Measurements from ENCODE around the gene PAK4. TPM values are rescaled to one million over a fixed set of nuclear protein-coding genes. Genes with fewer than 3 reads are reported as not detected.

PAK4 gene
- total RNA-seq, 1 experiment from 2014 or later, result 55.2 TPM

DNA sequence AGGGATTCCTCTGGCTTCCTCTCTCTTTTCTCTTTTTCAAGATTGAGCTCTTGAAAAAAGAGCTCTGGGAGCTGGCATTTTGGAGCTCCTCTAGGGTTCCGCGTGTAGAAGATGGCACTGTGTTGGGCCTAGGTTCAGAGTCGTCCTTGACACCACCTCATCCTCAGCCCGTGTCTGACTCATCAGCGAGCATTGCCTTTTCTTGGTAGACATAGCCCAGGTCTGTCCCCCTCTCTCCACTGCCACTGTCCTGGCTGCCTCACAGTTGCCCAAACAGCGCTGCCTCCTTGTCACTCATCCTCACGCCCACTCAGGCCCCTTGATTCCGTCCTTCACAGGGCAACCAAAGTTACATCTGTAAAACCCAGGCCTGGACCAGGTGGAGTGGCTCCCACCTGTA, 24.6 kb downstream of the PAK4 start:
- no peaks in the 10 kb centered on the region for H3K36me3 ChIP-seq (ENCODE audit: insufficient read depth, low read length, poor library complexity, severe bottlenecking)
- no peak overlapping the region for H3K4me3 ChIP-seq (ENCODE audit: low read depth, low read length, poor library complexity, severe bottlenecking)
- ChIA-PET CTCF (no interaction called here), POLR2A (ENCODE audit: low non-redundant PET) (no interaction called here)
- no peaks in the 10 kb centered on the region for H3K9me3 ChIP-seq (ENCODE audit: low read depth, low read length, poor library complexity, severe bottlenecking)
- intact Hi-C loops (cut with micrococcal nuclease; ENCODE audit: unreplicated experiment), result no loop called here
- TF ChIP-seq EZH2 (IDR thresholded peaks at IDR 0.05; ENCODE audit: borderline replicate concordance, low read depth, low read length, poor library complexity, severe bottlenecking), result no peak
- TF ChIP-seq, protein P1, sequence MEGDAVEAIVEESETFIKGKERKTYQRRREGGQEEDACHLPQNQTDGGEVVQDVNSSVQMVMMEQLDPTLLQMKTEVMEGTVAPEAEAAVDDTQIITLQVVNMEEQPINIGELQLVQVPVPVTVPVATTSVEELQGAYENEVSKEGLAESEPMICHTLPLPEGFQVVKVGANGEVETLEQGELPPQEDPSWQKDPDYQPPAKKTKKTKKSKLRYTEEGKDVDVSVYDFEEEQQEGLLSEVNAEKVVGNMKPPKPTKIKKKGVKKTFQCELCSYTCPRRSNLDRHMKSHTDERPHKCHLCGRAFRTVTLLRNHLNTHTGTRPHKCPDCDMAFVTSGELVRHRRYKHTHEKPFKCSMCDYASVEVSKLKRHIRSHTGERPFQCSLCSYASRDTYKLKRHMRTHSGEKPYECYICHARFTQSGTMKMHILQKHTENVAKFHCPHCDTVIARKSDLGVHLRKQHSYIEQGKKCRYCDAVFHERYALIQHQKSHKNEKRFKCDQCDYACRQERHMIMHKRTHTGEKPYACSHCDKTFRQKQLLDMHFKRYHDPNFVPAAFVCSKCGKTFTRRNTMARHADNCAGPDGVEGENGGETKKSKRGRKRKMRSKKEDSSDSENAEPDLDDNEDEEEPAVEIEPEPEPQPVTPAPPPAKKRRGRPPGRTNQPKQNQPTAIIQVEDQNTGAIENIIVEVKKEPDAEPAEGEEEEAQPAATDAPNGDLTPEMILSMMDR (conservative IDR thresholded peaks at IDR 0.05; ENCODE audit: low read depth, low read length), result no peak
- no peak overlapping the region for H3K27ac ChIP-seq (ENCODE audit: low read depth, low read length, poor library complexity, severe bottlenecking)
- no peaks in the 10 kb centered on the region for H3K4me1 ChIP-seq (ENCODE audit: insufficient read depth, low read length, poor library complexity, severe bottlenecking)
- no peak for DNase-seq (ENCODE audit: low spot score)
- no TSS peak for BruUV-seq (replicated peaks)
- no peaks in the 10 kb centered on the region for H3K27me3 ChIP-seq (replicated peaks; ENCODE audit: insufficient read depth, low read depth, low read length, poor library complexity)

DNA sequence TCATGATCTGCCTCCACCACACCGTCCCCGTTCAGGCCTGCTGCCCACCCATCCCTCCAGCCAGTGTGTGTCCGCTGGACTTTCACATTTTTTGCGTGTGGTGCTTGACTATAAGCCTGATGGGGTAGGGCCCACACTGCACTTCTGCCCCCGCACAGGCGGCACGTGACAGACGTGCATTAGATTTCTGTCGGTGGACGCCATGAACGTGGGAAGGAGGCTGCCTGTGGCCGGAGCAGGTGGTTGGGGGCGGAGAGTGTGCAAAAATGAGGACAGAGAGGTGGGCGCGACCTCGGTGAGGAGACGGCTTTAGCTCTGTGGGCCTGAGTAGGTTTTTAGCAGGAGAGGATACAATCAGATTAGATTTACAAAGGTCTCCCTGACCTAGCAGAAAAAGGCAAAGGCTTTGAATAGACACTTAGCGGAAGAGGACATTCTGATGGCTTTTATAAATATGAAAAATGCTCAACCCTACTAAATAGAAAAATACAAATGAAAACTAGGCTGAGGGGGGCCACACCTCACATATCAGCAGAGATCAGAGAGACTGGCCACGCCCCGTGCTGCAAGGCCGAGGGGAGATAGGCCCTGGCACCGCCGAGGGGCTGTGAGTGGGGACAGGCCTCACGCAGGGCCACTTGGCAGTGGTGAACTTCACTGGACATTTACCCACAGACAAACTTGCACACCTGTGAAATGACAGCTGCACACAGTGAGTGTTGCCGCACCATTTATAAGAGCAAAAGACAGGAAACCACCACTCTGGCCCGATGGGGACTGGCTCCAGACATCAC, 25.4 kb downstream of the PAK4 start:
- H3K4me3 ChIP-seq (ENCODE audit: low read depth, low read length, poor library complexity, severe bottlenecking), result no peak overlapping the region
- no peaks in the 10 kb centered on the region for H3K27me3 ChIP-seq (replicated peaks; ENCODE audit: insufficient read depth, low read depth, low read length, poor library complexity)
- no peak overlapping the region for H3K27ac ChIP-seq (ENCODE audit: low read depth, low read length, poor library complexity, severe bottlenecking)
- DNase-seq (ENCODE audit: low spot score), result no peak
- ChIA-PET POLR2A (ENCODE audit: low non-redundant PET) (no interaction called here), CTCF (no interaction called here)
- no peaks in the 10 kb centered on the region for H3K4me1 ChIP-seq (ENCODE audit: insufficient read depth, low read length, poor library complexity, severe bottlenecking)
- no TSS peak for BruUV-seq (replicated peaks)
- no peaks in the 10 kb centered on the region for H3K9me3 ChIP-seq (ENCODE audit: low read depth, low read length, poor library complexity, severe bottlenecking)
- no peak for TF ChIP-seq EZH2 (IDR thresholded peaks at IDR 0.05; ENCODE audit: borderline replicate concordance, low read depth, low read length, poor library complexity, severe bottlenecking)
- TF ChIP-seq, protein P1 (conservative IDR thresholded peaks at IDR 0.05; ENCODE audit: low read depth, low read length), result no peak
- intact Hi-C loops (cut with micrococcal nuclease; ENCODE audit: unreplicated experiment), result no loop called here
- H3K36me3 ChIP-seq (ENCODE audit: insufficient read depth, low read length, poor library complexity, severe bottlenecking), result no peaks in the 10 kb centered on the region

DNA sequence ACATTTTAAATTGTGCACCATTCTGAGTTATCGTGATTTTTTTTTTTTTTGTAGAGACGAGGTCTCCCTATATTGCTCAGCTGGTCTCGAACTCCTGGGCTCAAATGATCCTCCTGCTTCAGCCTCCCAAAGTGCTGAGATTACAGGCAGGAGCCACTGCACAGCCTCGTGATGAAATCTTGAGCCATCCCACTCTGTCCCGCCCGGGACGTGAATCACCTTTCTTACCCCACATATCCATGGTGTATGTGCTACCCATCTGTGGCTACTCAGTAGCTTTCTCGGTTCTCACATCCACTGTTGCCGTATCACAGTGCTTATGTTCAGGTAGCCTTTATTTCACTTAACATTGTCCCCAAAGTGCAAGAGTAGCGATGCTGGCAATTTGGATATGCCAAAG, 26.5 kb downstream of the PAK4 start:
- H3K36me3 ChIP-seq (ENCODE audit: insufficient read depth, low read length, poor library complexity, severe bottlenecking), result no peaks in the 10 kb centered on the region
- intact Hi-C loops (cut with micrococcal nuclease; ENCODE audit: unreplicated experiment), result no loop called here
- no peaks in the 10 kb centered on the region for H3K9me3 ChIP-seq (ENCODE audit: low read depth, low read length, poor library complexity, severe bottlenecking)
- DNase-seq (ENCODE audit: low spot score), result no peak
- H3K4me3 ChIP-seq (ENCODE audit: low read depth, low read length, poor library complexity, severe bottlenecking), result no peak overlapping the region
- POLR2A ChIA-PET (ENCODE audit: low non-redundant PET), result no interaction called here
- CTCF ChIA-PET, result no interaction called here
- no peak overlapping the region for H3K27ac ChIP-seq (ENCODE audit: low read depth, low read length, poor library complexity, severe bottlenecking)
- no TSS peak for BruUV-seq (replicated peaks)
- H3K4me1 ChIP-seq (ENCODE audit: insufficient read depth, low read length, poor library complexity, severe bottlenecking), result no peaks in the 10 kb centered on the region
- no peak for TF ChIP-seq EZH2 (IDR thresholded peaks at IDR 0.05; ENCODE audit: borderline replicate concordance, low read depth, low read length, poor library complexity, severe bottlenecking)
- TF ChIP-seq, protein P1 (conservative IDR thresholded peaks at IDR 0.05; ENCODE audit: low read depth, low read length), result no peak
- no peaks in the 10 kb centered on the region for H3K27me3 ChIP-seq (replicated peaks; ENCODE audit: insufficient read depth, low read depth, low read length, poor library complexity)

All from A673 (cell line).